RWPE2 (cell line): ENCODE data around the gene EVPL.
"Not testable (repeated sequence)": the region's sequence is repeated elsewhere in the genome, so short reads cannot be mapped to it uniquely, and the experiment has no call there.

Experiments
- ATAC-seq: fragments of 200-7000 bp; cut with Tn5 transposase; 3 replicates; pipeline ENCODE4 v1.9.1; 2021; ENCODE audit warnings: low read depth
- DNase-seq: peaks from one replicate; pipeline ENCODE4 v3.0.0-alpha.2; 2020; ENCODE audit warnings: low spot score
- H3K27ac ChIP-seq: fragments of 450-650 bp; 2 replicates; pipeline ENCODE4 v1.5.1; 2017; ENCODE audit warnings: mild to moderate bottlenecking; ENCODE audit not compliant: poor library complexity, severe bottlenecking
- H3K27me3 ChIP-seq: fragments of 250-450 bp; sonication (Bioruptor Pico); 2 replicates; pipeline ENCODE4 v1.5.1; 2021; ENCODE audit warnings: mild to moderate bottlenecking, moderate library complexity; ENCODE audit not compliant: insufficient read depth, poor library complexity, severe bottlenecking
- H3K36me3 ChIP-seq: fragments of 250-450 bp; sonication (Bioruptor Pico); 2 replicates; pipeline ENCODE4 v1.5.1; 2020; ENCODE audit warnings: low read depth, mild to moderate bottlenecking, moderate library complexity
- H3K4me1 ChIP-seq: fragments of 250-450 bp; sonication (Bioruptor Pico); 2 replicates; pipeline ENCODE4 v1.5.1; 2021; ENCODE audit warnings: mild to moderate bottlenecking, moderate library complexity; ENCODE audit not compliant: insufficient read depth, poor library complexity, severe bottlenecking
- H3K4me3 ChIP-seq: fragments of 250-450 bp; sonication (Bioruptor Pico); 2 replicates; pipeline ENCODE4 v1.5.1; 2021; ENCODE audit warnings: mild to moderate bottlenecking, moderate library complexity; ENCODE audit not compliant: severe bottlenecking
- H3K9me3 ChIP-seq: fragments of 250-450 bp; sonication (Bioruptor Pico); 2 replicates; pipeline ENCODE4 v1.5.1; 2021; ENCODE audit warnings: mild to moderate bottlenecking, moderate library complexity; ENCODE audit not compliant: severe bottlenecking
- CTCF ChIP-seq: fragments of 450-650 bp; IDR thresholded peaks from one replicate; pipeline ENCODE4 v1.5.1; 2017; ENCODE audit warnings: mild to moderate bottlenecking, moderate library complexity; ENCODE audit not compliant: poor library complexity, severe bottlenecking

The EVPL gene

GRCh38 chr17:75978938-75979704 lies 48.0 kb downstream of the EVPL start, which contains the start of the genes ACOX1 and TEN1:
Gene ACOX1, minus strand, starts transcription at chr17:75979166. Its CDS starts 93 bp downstream, at chr17:75979073.
Gene TEN1, plus strand, starts transcription at chr17:75979240. Its CDS starts 6,953 bp downstream, at chr17:75986193.
- Histone ChIP-seq H3K4me1 (peaks cover 13% of the 10 kb centered on the region), H3K36me3 (0 out of 2 replicates have a peak, but pooled peaks cover 3% of the 10 kb centered on the region), H3K27ac (peak within 1 kb of the TSS; percentile 75), H3K4me3 (peak within 1 kb of the TSS; percentile 61), H3K27me3 (no peaks in the 10 kb centered on the region), H3K9me3 (no peaks in the 10 kb centered on the region)
- DNase-seq (peak; percentile 99), ATAC-seq (peak; percentile 92)
- TF ChIP-seq CTCF: peak; percentile 45

- H3K36me3 ChIP-seq: peaks cover 10% of the 10 kb centered on the region
- ATAC-seq: no peak
- H3K9me3 ChIP-seq: no peaks in the 10 kb centered on the region
- H3K4me3 ChIP-seq: no peak overlapping the region
- H3K27ac ChIP-seq: no peak overlapping the region
- DNase-seq: no peak
- no peak for TF ChIP-seq CTCF
- H3K4me1 ChIP-seq: peaks cover 8% of the 10 kb centered on the region
- H3K27me3 ChIP-seq: no peaks in the 10 kb centered on the region
These were observed 50.8 kb downstream of the EVPL start for GRCh38 chr17:75976175-75976848.

- Histone ChIP-seq H3K27me3 (no peaks in the 10 kb centered on the region), H3K4me3 (no peak overlapping the region), H3K9me3 (no peaks in the 10 kb centered on the region), H3K4me1 (peaks cover 8% of the 10 kb centered on the region), H3K36me3 (peaks cover 10% of the 10 kb centered on the region), H3K27ac (no peak overlapping the region)
- no peak for ATAC-seq
- DNase-seq: no peak
- no peak for TF ChIP-seq CTCF
These were observed 51.3 kb downstream of the EVPL start for GRCh38 chr17:75975757-75976174.

- H3K4me1 ChIP-seq, H3K27me3 ChIP-seq, ATAC-seq, H3K4me3 ChIP-seq, DNase-seq, H3K9me3 ChIP-seq, H3K27ac ChIP-seq: not testable (repeated sequence)
- H3K36me3 ChIP-seq: peaks cover 15% of the 10 kb centered on the region
These were observed 51.9 kb downstream of the EVPL start for GRCh38 chr17:75975187-75975586.

- DNase-seq (no peak), ATAC-seq (no peak)
- Histone ChIP-seq H3K36me3 (peaks cover 19% of the 10 kb centered on the region), H3K9me3 (no peaks in the 10 kb centered on the region), H3K4me3 (no peak overlapping the region), H3K27me3 (no peaks in the 10 kb centered on the region), H3K27ac (no peak overlapping the region), H3K4me1 (no peaks in the 10 kb centered on the region)
- no peak for TF ChIP-seq CTCF
These were observed 56.5 kb downstream of the EVPL start for GRCh38 chr17:75970626-75971025.
